Pulmonary artery endothelial cell (primary cell): Measurements from ENCODE around the gene TAX1BP3. TPM values are rescaled to one million over a fixed set of nuclear protein-coding genes. Genes with fewer than 3 reads are reported as not detected.

Experiments used
- DNase-seq: peaks from one replicate; pipeline ENCODE4 v3.0.0-alpha.2; 2011; ENCODE audit warnings: low read depth, low spot score
- total RNA-seq: library from RNA; depleted of rRNA; stranded (reverse); fragments of >200 nt; gene quantifications from 2 replicates; pipeline ENCODE4 v1.2.3, GENCODE V29; 2014

The TAX1BP3 gene
- total RNA-seq, 1 donor from 2014 or later: 230 TPM

GRCh38 chr17:3688852-3689261 is 20.5 kb upstream of the TAX1BP3 start:
- no peak for DNase-seq

- no peak for DNase-seq
Observed at GRCh38 chr17:3688027-3688553, 19.7 kb upstream of the TAX1BP3 start.

GRCh38 chr17:3685174-3685573 is 16.8 kb upstream of the TAX1BP3 start:
- DNase-seq: no peak

GRCh38 chr17:3683054-3683511 is 14.7 kb upstream of the TAX1BP3 start:
- no peak for DNase-seq

- no peak for DNase-seq
Observed at GRCh38 chr17:3682033-3682432, 13.7 kb upstream of the TAX1BP3 start.

GRCh38 chr17:3681565-3681964 is 13.2 kb upstream of the TAX1BP3 start:
- DNase-seq: no peak

GRCh38 chr17:3681057-3681456 is 12.7 kb upstream of the TAX1BP3 start:
- no peak for DNase-seq

GRCh38 chr17:3679531-3680126 is 11.3 kb upstream of the TAX1BP3 start:
- DNase-seq: no peak

GRCh38 chr17:3678821-3679530 is 10.6 kb upstream of the TAX1BP3 start:
- no peak for DNase-seq

GRCh38 chr17:3678095-3678820 is 9.9 kb upstream of the TAX1BP3 start:
- DNase-seq: no peak

- no peak for DNase-seq
Observed at GRCh38 chr17:3675886-3676285, 7.5 kb upstream of the TAX1BP3 start.

- DNase-seq: no peak
Observed at GRCh38 chr17:3672571-3672970, 4.2 kb upstream of the TAX1BP3 start.

- DNase-seq: no peak
Observed at GRCh38 chr17:3669548-3669947, 1.2 kb upstream of the TAX1BP3 start.

- no peak for DNase-seq
Observed at GRCh38 chr17:3669085-3669347, 638 bp upstream of the TAX1BP3 start.

- peak; percentile 78 for DNase-seq
Observed at GRCh38 chr17:3667366-3668278, 756 bp downstream of the TAX1BP3 start.

GRCh38 chr17:3666516-3666915 is 1.9 kb downstream of the TAX1BP3 start:
- DNase-seq: no peak

GRCh38 chr17:3665834-3666233 is 2.5 kb downstream of the TAX1BP3 start:
- DNase-seq: no peak

- DNase-seq: no peak
Observed at GRCh38 chr17:3663102-3664011, 5.0 kb downstream of the TAX1BP3 start.

GRCh38 chr17:3660311-3660891 is 8.0 kb downstream of the TAX1BP3 start:
- DNase-seq: no peak

GRCh38 chr17:3659541-3660111 is 8.8 kb downstream of the TAX1BP3 start:
- peak; percentile 24 for DNase-seq
